Activated CD8-positive, alpha-beta T cell treated with anti-CD3 and anti-CD28 coated beads for 36 hours (primary cell): ENCODE measurements around the gene ADM2. TPM values are rescaled to one million over a fixed set of nuclear protein-coding genes. Genes with fewer than 3 reads are reported as not detected.
A peak's percentile ranks its signal among the peaks of the same experiment; 100 is the strongest.

Source experiments
- ATAC-seq: fragments of 200-7000 bp; cut with Tn5 transposase; one replicate; pipeline ENCODE4 v1.10.0; 2021; ENCODE audit warnings: mild to moderate bottlenecking, moderate library complexity
- CTCF ChIA-PET: fragments of 350-600 bp; sonication (Branson Sonifier 250); formaldehyde crosslinking; loops from one replicate; lab custom pipeline; 2021; ENCODE audit warnings: antibody characterized with exemption; lab: Charles Lee
- POLR2A ChIA-PET: fragments of 350-600 bp; sonication (Branson Sonifier 250); formaldehyde crosslinking; loops from one replicate; lab custom pipeline; 2021; ENCODE audit warnings: antibody characterized with exemption; lab: Charles Lee
- DNase-seq: peaks from one replicate; pipeline ENCODE4 v3.0.0-alpha.2; 2020
- H3K27ac Mint-ChIP-seq: one replicate; pipeline ENCODE4 v1.8.0; 2021; ENCODE audit warnings: mild to moderate bottlenecking, mixed read lengths
- H3K27me3 Mint-ChIP-seq: one replicate; pipeline ENCODE4 v1.8.0; 2021; ENCODE audit warnings: mixed read lengths
- H3K36me3 Mint-ChIP-seq: one replicate; pipeline ENCODE4 v1.8.0; 2021; ENCODE audit warnings: low read depth, mixed read lengths
- H3K4me1 Mint-ChIP-seq: one replicate; pipeline ENCODE4 v1.8.0; 2021; ENCODE audit warnings: low read depth, mixed read lengths
- H3K4me3 Mint-ChIP-seq: one replicate; pipeline ENCODE4 v1.8.0; 2021; ENCODE audit warnings: mild to moderate bottlenecking, moderate library complexity, mixed read lengths
- H3K9me3 Mint-ChIP-seq: one replicate; pipeline ENCODE4 v1.8.0; 2021; ENCODE audit warnings: mixed read lengths
- intact Hi-C: fragments of 100-400 bp; cut with micrococcal nuclease; formaldehyde crosslinking; loops from one replicate; pipeline ENCODE4 v1.10.0; 2022
- total RNA-seq, 2 experiments: library from RNA; stranded (reverse); gene quantifications; one replicate each; pipeline ENCODE4 v1.2.3, GENCODE V29; 2021
- TF ChIP-seq, protein P1 (sequence below): fragments of 200-600 bp; IDR thresholded peaks from one replicate; pipeline ENCODE4 v1.8.0; 2022; ENCODE audit warnings: antibody characterized with exemption, mild to moderate bottlenecking

Gene ADM2
- total RNA-seq, 2 experiments from 2014 or later, result 5.5 to 6.8 TPM

DNA sequence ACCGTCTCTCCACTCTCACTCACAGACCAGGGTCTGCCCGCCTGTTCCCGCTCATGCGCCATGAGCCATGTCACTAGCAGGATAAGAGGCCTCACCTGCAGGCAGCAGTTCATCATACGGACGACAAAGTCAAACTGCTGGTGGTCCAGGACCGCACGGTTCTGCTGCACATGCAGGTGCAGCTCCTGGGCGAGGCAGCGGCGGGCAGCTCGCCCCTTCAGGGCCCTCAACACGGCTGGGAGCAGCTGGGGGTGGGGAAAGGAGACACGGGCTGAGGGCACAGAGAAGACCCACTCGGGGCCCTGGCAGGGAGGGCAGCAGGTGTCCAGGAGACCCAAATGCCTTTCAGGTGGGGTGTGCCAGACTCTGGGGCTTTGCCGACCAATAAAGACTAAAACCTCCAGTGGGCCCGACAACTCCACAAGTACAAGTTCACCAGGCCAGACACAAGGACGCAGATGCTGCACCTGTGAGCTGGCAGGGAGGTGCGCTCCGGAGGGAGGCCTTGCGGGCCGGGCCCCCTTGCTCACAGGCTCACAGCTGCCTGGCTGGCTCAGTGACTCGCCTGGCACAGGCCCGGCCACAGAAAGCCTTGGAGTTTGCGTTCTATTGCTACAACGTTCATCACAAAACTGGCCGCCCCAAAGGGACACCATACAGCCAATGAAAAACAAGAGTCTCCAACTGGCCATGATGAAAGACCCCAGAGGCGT, 18.0 kb upstream of the ADM2 start:
- DNase-seq (no peak), ATAC-seq (no peak)
- TF ChIP-seq, protein P1, sequence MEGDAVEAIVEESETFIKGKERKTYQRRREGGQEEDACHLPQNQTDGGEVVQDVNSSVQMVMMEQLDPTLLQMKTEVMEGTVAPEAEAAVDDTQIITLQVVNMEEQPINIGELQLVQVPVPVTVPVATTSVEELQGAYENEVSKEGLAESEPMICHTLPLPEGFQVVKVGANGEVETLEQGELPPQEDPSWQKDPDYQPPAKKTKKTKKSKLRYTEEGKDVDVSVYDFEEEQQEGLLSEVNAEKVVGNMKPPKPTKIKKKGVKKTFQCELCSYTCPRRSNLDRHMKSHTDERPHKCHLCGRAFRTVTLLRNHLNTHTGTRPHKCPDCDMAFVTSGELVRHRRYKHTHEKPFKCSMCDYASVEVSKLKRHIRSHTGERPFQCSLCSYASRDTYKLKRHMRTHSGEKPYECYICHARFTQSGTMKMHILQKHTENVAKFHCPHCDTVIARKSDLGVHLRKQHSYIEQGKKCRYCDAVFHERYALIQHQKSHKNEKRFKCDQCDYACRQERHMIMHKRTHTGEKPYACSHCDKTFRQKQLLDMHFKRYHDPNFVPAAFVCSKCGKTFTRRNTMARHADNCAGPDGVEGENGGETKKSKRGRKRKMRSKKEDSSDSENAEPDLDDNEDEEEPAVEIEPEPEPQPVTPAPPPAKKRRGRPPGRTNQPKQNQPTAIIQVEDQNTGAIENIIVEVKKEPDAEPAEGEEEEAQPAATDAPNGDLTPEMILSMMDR, result no peak
- ChIA-PET POLR2A (no interaction called here), CTCF (no interaction called here)
- Mint-ChIP-seq H3K36me3 (peaks cover 25% of the 10 kb centered on the region), H3K4me3 (no peak overlapping the region), H3K27ac (no peak overlapping the region), H3K27me3 (no peaks in the 10 kb centered on the region), H3K9me3 (no peaks in the 10 kb centered on the region), H3K4me1 (peaks cover 19% of the 10 kb centered on the region)
- intact Hi-C loops, result no loop called here

GRCh38 chr22:50464451-50464850, 16.9 kb upstream of the ADM2 start:
- Mint-ChIP-seq H3K36me3 (peaks cover 23% of the 10 kb centered on the region), H3K4me1 (peaks cover 30% of the 10 kb centered on the region), H3K4me3 (no peak overlapping the region), H3K9me3 (no peaks in the 10 kb centered on the region), H3K27me3 (no peaks in the 10 kb centered on the region), H3K27ac (no peak overlapping the region)
- intact Hi-C loops, result no loop called here
- TF ChIP-seq, protein P1, result no peak
- DNase-seq (no peak), ATAC-seq (no peak)
- CTCF ChIA-PET, result interaction anchor here (1.8 kb wide), 1 partner anchor 33 kb away, joined by 4 read pairs; no protein-coding TSS in a partner anchor
- POLR2A ChIA-PET, result interaction anchor here (0.8 kb wide), 1 partner anchor 61 kb away, joined by 3 read pairs; the partner anchor contains the start of gene SCO2

DNA sequence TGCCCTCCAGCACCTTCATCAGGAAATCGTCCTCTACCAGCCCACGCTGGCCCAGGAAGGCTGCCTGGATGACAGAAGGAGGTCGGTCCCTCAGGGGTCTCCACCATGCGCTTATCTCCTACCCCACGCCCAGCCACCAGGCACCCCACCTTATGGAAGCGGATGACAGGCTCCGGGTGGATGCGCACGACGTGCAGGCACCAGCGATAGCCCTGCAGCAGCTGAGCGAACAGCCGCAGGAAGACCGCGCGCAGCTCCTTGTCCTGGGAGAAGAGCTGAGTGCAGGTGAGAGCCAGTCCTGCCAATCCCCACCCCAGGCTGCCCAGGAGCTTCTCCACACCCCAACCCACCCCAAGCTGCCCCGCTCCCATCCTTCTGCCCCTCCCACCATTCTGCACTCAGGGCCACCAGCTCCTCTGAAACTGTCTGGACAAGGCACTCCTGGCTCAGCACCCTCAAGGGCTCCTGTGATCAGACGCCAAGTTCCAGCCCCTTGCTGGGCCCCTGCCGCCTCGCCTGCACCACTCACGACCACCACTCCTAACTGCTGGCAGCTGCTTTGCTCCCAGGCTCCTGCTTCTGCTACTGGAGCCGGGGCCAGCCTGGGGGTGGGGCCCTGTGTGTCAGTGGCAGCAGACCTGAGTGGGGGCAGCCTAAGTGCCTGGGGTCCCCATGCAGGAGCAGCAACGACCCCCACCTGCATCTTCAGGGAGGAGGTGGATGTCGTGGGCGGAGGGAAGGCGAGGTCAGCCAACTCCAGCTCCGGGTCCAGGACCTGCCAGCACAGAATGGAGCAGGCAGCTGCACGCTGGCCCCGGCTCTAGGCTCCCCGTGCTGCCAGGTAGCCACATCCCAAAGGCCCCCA, 16.0 kb upstream of the ADM2 start:
- peaks cover 20% of the 10 kb centered on the region for H3K36me3 Mint-ChIP-seq
- no peaks in the 10 kb centered on the region for H3K27me3 Mint-ChIP-seq
- TF ChIP-seq, protein P1, result no peak
- H3K4me3 Mint-ChIP-seq, result no peak overlapping the region
- H3K27ac Mint-ChIP-seq, result no peak overlapping the region
- no peak for DNase-seq
- CTCF ChIA-PET, result interaction anchor here (1.2 to 1.8 kb wide), 2 partner anchors 13 to 32 kb away, joined by 4 read pairs; no protein-coding TSS in a partner anchor
- no peaks in the 10 kb centered on the region for H3K9me3 Mint-ChIP-seq
- no peak for ATAC-seq
- POLR2A ChIA-PET, result interaction anchor here (0.6 to 1.5 kb wide), 2 partner anchors 12 to 21 kb away, joined by 3 read pairs; no protein-coding TSS in a partner anchor
- intact Hi-C loops, result no loop called here
- H3K4me1 Mint-ChIP-seq, result peaks cover 36% of the 10 kb centered on the region

DNA sequence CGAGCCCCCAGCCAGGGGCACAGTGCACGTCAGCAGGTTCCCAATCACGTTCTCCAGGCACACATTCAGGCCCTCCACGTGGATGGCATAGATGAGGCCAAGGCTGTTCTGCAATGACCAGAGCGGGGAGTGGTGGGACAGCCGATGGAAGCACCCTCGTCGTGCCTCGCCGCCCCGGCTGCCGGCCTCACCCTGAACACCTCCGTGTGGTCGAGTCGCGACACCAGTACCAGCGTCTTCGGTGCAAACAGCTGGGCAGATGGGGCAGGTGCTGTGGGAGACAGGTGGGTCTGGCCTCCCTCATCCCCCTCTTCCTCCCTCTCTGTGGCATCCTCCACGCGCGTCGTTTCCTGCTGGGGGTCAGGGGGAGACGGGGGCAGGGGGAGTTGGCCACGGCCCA, 14.0 kb upstream of the ADM2 start:
- Mint-ChIP-seq H3K27ac (peak overlapping the region; percentile 20), H3K9me3 (no peaks in the 10 kb centered on the region), H3K4me3 (no peak overlapping the region), H3K4me1 (peaks cover 56% of the 10 kb centered on the region), H3K36me3 (peaks cover 14% of the 10 kb centered on the region), H3K27me3 (no peaks in the 10 kb centered on the region)
- no peak for ATAC-seq
- CTCF ChIA-PET, result interaction anchor here (1.4 to 3.5 kb wide), 2 partner anchors 31 to 154 kb away, joined by 5 to 19 read pairs; no protein-coding TSS in a partner anchor
- TF ChIP-seq, protein P1, result no peak
- no peak for DNase-seq
- intact Hi-C loops, result no loop called here
- POLR2A ChIA-PET, result interaction anchor here (1.1 to 5.3 kb wide), 4 partner anchors 22 to 154 kb away, joined by 3 to 38 read pairs (median 4); partner anchors contain the start of gene SCO2
